Loucy (cell line): Measurements from ENCODE around the gene UNG.
"Not testable (repeated sequence)": the region's sequence is repeated elsewhere in the genome, so short reads cannot be mapped to it uniquely, and the experiment has no call there.

Experiments used
- H2AFZ ChIP-seq: fragments of 200-600 bp; sonication (generic); 2 replicates; pipeline ENCODE4 v1.6.0; 2016; ENCODE audit warnings: antibody characterized with exemption, mild to moderate bottlenecking, low read length, moderate library complexity
- H3F3A ChIP-seq: fragments of 200-600 bp; 2 replicates; pipeline ENCODE4 v1.6.0; 2016; ENCODE audit warnings: antibody characterized with exemption, low read depth, mild to moderate bottlenecking
- H3K27me3 ChIP-seq: fragments of 200-600 bp; sonication (generic); 2 replicates; pipeline ENCODE4 v1.6.1; 2014; ENCODE audit warnings: low read length, mild to moderate bottlenecking; ENCODE audit not compliant: insufficient read depth, poor library complexity, severe bottlenecking
- H3K36me3 ChIP-seq: fragments of 200-600 bp; sonication (generic); 2 replicates; pipeline ENCODE4 v1.6.1; 2016; ENCODE audit warnings: low read length; ENCODE audit not compliant: insufficient read depth
- H3K4me1 ChIP-seq: fragments of 200-600 bp; sonication (generic); 2 replicates; pipeline ENCODE4 v1.5.1; 2014; ENCODE audit warnings: low read length, mild to moderate bottlenecking; ENCODE audit not compliant: insufficient read depth, poor library complexity, severe bottlenecking
- H3K4me2 ChIP-seq: fragments of 200-600 bp; sonication (generic); 2 replicates; pipeline ENCODE4 v1.6.0; 2014; ENCODE audit warnings: antibody characterized with exemption, low read length, low read depth, mild to moderate bottlenecking; ENCODE audit not compliant: poor library complexity, severe bottlenecking
- H3K4me3 ChIP-seq: fragments of 200-600 bp; sonication (generic); 2 replicates; pipeline ENCODE4 v1.5.1; 2014; ENCODE audit warnings: low read length, mild to moderate bottlenecking, mixed read lengths; ENCODE audit not compliant: poor library complexity, severe bottlenecking
- H3K79me2 ChIP-seq: fragments of 200-600 bp; sonication (generic); 2 replicates; pipeline ENCODE4 v1.6.1; 2014; ENCODE audit warnings: low read length; ENCODE audit not compliant: insufficient read depth
- H3K9ac ChIP-seq: fragments of 200-600 bp; sonication (generic); 2 replicates; pipeline ENCODE4 v1.6.0; 2014; ENCODE audit warnings: mild to moderate bottlenecking, low read depth, low read length, moderate library complexity; ENCODE audit not compliant: poor library complexity, severe bottlenecking
- H3K9me2 ChIP-seq: fragments of 200-600 bp; sonication (generic); replicated peaks from 2 replicates; pipeline ENCODE4 v1.6.1; 2016; ENCODE audit warnings: low read depth, low read length, mixed read lengths
- H3K9me3 ChIP-seq: fragments of 200-600 bp; sonication (generic); 2 replicates; pipeline ENCODE4 v1.6.1; 2014; ENCODE audit warnings: mild to moderate bottlenecking, antibody characterized with exemption, low read length, low read depth; ENCODE audit not compliant: insufficient read depth
- H4K20me1 ChIP-seq: fragments of 200-600 bp; sonication (generic); 2 replicates; pipeline ENCODE4 v1.6.0; 2014; ENCODE audit warnings: antibody characterized with exemption, low read length, mild to moderate bottlenecking; ENCODE audit not compliant: insufficient read depth, poor library complexity, severe bottlenecking
- EZH2phosphoT487 ChIP-seq: fragments of 200-600 bp; IDR thresholded peaks from 2 replicates; pipeline ENCODE4 v1.6.1; 2018; ENCODE audit warnings: antibody characterized with exemption, mild to moderate bottlenecking, moderate library complexity, borderline replicate concordance
- TF ChIP-seq, protein P1 (sequence below): fragments of 200-600 bp; sonication (generic); conservative IDR thresholded peaks from 2 replicates; pipeline ENCODE4 v1.5.1; 2014; ENCODE audit warnings: mild to moderate bottlenecking, antibody characterized with exemption, low read length

Gene UNG

DNA sequence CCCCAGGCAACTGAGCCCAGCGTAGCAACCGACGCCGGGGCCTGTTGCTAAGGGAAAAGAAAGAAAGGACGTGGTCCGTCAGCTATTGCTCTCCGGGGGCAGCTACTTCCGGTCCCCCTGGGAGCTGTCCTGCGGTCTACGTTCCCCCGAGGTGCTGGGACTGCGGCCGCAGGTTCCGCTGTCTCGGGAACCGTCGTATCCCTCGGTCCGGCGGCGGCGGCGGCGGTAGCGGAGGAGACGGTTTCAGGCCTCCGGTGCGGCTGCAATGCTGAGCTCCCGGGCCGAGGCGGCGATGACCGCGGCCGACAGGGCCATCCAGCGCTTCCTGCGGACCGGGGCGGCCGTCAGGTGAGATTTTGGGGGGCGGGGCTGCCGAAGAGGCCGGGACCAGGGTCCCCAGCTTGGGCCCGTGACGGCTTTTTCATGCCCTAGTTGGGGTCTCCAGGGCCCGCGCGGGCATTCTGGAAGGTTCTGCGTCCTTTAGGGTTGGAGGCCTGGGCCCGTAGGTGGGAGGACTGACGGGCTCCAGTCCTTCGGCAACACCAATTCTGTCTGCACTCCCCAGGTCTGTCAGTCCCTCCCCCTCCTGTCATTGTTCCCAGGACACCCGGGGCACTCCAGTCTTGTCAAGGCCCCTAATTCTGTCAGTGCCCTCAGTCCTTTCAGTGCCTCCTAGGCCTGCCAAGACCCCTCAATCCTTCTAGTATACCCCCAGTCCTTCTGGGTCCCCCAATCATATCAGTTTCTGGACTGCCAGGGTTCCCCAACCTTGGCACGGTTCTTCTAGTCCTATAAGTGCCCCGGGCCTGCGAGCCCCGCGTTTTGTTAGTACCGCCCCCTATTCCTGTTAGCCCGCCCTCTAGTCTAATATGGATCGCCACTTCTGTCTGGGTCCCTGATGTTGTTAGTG lies 44.7 kb upstream of the UNG start, which contains the start of gene USP30:
USP30 (plus strand) TSS at position 163 of the 910 bp plus-strand sequence; CDS start at position 266, 103 bp downstream.
- no peaks in the 10 kb centered on the region for H3K9me3 ChIP-seq
- H3K36me3 ChIP-seq, result no peaks in the 10 kb centered on the region
- peak within 1 kb of the TSS; percentile 98 for H3K4me2 ChIP-seq
- H3K9me2 ChIP-seq, result no peaks in the 10 kb centered on the region
- no peaks in the 10 kb centered on the region for H3F3A ChIP-seq
- H3K4me1 ChIP-seq, result peaks cover 30% of the 10 kb centered on the region
- peak within 1 kb of the TSS; percentile 87 for H3K9ac ChIP-seq
- H3K79me2 ChIP-seq, result peaks cover 9% of the 10 kb centered on the region; the same call in 1 of the 2 replicates
- no peak for TF ChIP-seq EZH2phosphoT487
- TF ChIP-seq, protein P1, sequence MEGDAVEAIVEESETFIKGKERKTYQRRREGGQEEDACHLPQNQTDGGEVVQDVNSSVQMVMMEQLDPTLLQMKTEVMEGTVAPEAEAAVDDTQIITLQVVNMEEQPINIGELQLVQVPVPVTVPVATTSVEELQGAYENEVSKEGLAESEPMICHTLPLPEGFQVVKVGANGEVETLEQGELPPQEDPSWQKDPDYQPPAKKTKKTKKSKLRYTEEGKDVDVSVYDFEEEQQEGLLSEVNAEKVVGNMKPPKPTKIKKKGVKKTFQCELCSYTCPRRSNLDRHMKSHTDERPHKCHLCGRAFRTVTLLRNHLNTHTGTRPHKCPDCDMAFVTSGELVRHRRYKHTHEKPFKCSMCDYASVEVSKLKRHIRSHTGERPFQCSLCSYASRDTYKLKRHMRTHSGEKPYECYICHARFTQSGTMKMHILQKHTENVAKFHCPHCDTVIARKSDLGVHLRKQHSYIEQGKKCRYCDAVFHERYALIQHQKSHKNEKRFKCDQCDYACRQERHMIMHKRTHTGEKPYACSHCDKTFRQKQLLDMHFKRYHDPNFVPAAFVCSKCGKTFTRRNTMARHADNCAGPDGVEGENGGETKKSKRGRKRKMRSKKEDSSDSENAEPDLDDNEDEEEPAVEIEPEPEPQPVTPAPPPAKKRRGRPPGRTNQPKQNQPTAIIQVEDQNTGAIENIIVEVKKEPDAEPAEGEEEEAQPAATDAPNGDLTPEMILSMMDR, result no peak
- H3K27me3 ChIP-seq, result no peaks in the 10 kb centered on the region
- H2AFZ ChIP-seq, result peak within 1 kb of the TSS; percentile 98
- H4K20me1 ChIP-seq, result no peaks in the 10 kb centered on the region
- H3K4me3 ChIP-seq, result peak within 1 kb of the TSS; percentile 99

DNA sequence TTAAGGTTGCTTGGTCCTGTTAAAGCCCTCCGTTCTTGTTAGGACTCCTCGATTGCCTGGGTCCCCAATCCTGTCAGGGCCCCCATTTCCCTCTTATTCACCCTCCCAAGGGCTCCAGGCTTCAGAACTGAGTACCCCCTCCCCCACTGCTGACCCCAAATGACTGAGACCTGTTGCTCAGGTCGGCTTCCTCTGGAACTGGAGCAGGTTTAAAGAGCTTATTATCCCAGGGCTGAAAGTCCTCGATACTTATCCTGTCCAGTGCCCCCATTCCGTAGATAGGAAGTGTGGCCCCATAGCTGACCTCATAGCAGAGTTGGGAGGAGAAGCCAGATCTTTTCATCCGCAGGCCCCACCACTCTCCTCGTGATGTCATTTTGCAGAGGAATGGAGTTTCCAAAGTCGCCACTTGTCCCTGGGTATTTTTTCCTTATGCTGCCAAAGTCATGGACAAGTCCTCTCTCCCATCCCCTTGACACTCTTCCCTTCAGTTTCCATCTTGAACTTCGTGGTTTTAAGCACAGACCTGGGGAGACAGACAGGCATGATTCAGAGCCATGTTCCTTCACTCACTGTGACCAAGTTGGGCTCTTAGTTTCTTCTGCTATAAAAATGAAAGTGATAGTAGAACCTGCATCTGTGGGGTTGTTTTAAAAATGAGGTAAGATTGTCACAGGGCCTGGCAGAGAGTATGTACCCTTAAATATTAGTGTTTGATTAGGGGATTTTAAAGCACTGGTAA lies 43.8 kb upstream of the UNG start:
- no peaks in the 10 kb centered on the region for H3K27me3 ChIP-seq
- peak overlapping the region; percentile 99 for H3K4me3 ChIP-seq
- H3K79me2 ChIP-seq, result peaks cover 9% of the 10 kb centered on the region; the same call in 1 of the 2 replicates
- H3K4me2 ChIP-seq, result peak overlapping the region; percentile 98
- no peaks in the 10 kb centered on the region for H4K20me1 ChIP-seq
- H3K36me3 ChIP-seq, result no peaks in the 10 kb centered on the region
- no peaks in the 10 kb centered on the region for H3F3A ChIP-seq
- H3K4me1 ChIP-seq, result peaks cover 30% of the 10 kb centered on the region
- H2AFZ ChIP-seq, result peak overlapping the region; percentile 98
- TF ChIP-seq, protein P1, result no peak
- no peak for TF ChIP-seq EZH2phosphoT487
- no peaks in the 10 kb centered on the region for H3K9me2 ChIP-seq
- H3K9me3 ChIP-seq, result no peaks in the 10 kb centered on the region
- H3K9ac ChIP-seq, result peak overlapping the region; percentile 87

DNA sequence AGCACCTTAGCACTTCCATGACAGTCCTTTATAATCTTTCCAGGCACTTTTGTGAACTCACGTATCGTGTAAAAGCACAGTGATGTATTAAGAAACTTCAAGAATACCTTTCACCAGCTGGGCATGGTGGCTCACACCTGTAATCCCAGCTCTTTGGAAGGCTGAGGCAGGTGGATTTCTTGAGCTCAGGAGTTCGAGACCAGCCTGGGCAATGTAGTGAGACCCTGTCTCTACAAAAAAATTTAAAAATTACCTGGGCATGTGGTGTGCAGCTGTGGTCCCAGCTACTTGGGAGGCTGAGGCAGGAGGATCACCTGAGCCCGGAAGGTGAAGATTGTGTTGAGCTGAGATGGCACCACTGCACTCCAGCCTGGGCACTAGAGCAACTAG lies 43.3 kb upstream of the UNG start:
- peaks cover 30% of the 10 kb centered on the region for H3K4me1 ChIP-seq
- peak overlapping the region; percentile 98; the same call in 1 of the 2 replicates for H2AFZ ChIP-seq
- not testable (repeated sequence) for H3K9me2 ChIP-seq, H3K9me3 ChIP-seq, H3K79me2 ChIP-seq, H3K27me3 ChIP-seq, H4K20me1 ChIP-seq, H3F3A ChIP-seq, H3K36me3 ChIP-seq
- peak overlapping the region; percentile 99 for H3K4me3 ChIP-seq
- peak overlapping the region; percentile 87 for H3K9ac ChIP-seq
- peak overlapping the region; percentile 98 for H3K4me2 ChIP-seq
